NOMO-1 treated with DMSO at 0.1 percent for 48 hours (cell line): ENCODE results near the gene LCN10.

Experiments used
- DNase-seq: peaks from one replicate; lab custom pipeline; 2025; ENCODE audit not compliant: unreplicated experiment; lab: John Stamatoyannopoulos, UW

Gene LCN10

DNA sequence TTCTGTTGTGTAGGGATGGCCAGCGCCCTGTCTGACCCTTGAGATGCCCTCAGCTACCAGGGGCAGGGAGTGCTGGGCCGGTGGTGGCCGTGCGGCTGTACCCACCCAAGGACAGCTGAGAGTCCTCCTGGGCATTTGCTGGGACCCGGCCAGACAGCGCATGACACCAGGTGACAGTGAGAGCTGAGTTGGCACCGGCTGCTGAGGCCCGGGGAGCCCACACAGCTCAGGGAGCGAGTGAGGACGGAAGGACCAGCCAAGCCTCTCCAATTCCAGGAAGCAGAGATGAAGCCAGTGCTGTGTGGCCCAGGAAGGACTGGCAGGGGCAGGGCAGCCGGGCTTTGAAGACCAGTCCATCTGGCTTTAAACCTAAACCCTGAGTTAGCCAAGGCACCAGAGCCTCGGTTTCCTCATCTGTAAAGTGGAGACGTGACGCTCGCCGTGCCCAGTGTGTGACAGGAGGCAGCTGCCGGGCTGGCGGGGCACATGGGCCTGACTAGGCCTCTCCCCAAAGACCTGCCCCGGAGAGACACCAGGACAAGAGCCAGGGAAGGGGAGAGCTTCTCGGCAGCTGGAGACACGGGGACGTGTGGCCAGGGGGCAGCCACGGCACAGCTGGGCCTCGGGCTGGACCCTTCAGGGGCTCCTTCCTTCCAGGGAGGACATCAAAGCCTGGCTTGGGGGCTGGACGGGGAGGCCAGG is 52.5 kb downstream of the LCN10 start:
- no peak for DNase-seq

DNA sequence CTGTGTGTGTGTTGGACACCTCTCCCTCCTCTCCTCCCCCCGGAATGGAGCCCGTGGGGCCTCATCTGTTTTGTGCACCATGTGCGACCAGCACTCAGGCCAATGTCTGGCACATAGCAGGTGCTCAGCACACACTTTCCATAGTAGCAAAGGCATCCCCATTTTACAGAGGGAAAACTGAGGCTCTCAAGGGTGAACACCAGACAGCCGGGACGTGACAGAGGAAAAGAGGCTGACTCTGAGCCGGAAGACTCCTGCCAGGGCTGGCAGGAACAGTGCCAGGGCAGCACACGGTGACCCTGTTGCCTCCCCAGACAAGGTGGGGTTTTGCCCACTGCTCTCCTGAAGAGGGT is 53.7 kb downstream of the LCN10 start:
- no peak for DNase-seq

DNA sequence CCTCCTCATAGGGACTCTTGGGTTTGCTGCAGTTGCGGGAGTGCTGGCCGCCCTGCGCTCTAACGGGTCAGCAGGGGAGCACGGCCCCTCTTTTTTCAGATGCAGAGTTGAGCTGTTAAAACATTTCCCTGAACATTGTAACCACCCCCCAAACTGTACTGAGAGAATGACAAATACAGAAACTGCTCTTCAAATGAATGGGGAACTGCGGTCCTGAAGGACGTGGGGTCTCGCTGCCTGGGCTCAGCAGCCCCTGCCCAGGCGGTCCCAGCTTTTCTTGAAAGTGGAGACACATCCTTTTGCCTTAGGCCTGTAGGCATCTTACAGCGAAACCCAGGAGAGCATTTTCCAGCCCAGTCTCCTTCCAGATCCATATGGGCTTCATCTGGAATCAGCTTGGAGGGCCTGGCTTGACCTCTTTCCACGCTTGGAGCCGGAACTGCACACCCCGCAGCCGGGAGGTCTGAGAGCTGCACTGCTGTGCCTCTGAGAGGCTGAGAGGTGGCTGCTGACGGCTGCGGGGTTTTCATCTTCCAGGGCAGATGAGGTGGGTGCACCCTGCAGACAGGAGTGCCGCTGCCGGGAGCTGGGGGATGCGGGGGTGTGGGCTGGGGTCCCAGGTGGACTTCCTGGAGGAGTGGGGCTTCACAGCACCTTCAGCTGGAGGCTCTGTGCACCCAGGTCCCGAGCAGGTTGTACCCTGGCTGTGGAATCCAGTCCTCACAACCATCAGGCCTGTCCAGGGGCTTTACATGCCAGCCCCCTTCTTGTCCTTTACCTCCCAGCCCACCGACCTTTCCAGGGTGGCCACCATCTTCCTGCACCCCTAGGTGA is 54.2 kb downstream of the LCN10 start:
- DNase-seq: peak; percentile 38
